Measurements from ENCODE around the gene NHP2. TPM values are rescaled to one million over a fixed set of nuclear protein-coding genes. Genes with fewer than 3 reads are reported as not detected.

The NHP2 gene
- total and polyA plus RNA-seq, 12 donors: 65.2 to 269 (median 122) TPM

DNA sequence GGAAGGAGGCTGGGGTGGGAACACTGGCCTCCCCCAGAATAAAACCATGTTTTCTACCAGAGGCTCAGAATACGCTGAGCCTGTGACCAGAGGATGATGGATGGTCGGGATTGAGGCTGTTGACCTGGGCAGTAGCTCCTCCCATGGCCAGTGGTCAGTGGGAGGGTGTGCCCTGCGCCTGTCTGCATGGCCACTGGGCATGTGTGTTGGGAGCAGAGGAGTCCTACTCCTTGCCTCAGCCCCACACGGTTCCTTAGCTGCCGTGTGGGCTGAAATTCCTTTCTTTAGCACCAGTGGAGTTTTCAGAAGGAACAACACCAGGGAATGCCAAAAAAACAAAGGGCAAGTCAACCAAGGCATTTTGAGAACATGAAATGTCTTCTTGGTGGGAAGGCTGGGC is 31.3 kb downstream of the NHP2 start:
- DNase-seq: no peak
- WGBS, 4 donors: 68 to 89% (median 76%) methylated on average over 3 to 5 of the region's 5 CpGs
- TF ChIP-seq, protein P1, sequence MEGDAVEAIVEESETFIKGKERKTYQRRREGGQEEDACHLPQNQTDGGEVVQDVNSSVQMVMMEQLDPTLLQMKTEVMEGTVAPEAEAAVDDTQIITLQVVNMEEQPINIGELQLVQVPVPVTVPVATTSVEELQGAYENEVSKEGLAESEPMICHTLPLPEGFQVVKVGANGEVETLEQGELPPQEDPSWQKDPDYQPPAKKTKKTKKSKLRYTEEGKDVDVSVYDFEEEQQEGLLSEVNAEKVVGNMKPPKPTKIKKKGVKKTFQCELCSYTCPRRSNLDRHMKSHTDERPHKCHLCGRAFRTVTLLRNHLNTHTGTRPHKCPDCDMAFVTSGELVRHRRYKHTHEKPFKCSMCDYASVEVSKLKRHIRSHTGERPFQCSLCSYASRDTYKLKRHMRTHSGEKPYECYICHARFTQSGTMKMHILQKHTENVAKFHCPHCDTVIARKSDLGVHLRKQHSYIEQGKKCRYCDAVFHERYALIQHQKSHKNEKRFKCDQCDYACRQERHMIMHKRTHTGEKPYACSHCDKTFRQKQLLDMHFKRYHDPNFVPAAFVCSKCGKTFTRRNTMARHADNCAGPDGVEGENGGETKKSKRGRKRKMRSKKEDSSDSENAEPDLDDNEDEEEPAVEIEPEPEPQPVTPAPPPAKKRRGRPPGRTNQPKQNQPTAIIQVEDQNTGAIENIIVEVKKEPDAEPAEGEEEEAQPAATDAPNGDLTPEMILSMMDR (IDR thresholded peaks at IDR 0.05): no peak
- no peak for TF ChIP-seq POLR2A (IDR thresholded peaks at IDR 0.05)
- H3K27me3 ChIP-seq: no peaks in the 10 kb centered on the region
- H3K4me3 ChIP-seq: no peak overlapping the region
- intact Hi-C loops (cut with DNase I): no loop called here
- no peaks in the 10 kb centered on the region for H3K9me3 ChIP-seq (replicated peaks in 1 of 3)
- H3K27ac ChIP-seq: no peak overlapping the region
- peaks cover 0 to 5% of the 10 kb centered on the region in 2 donors for H3K4me1 ChIP-seq (replicated peaks in 1 of 2)
- H3K36me3 ChIP-seq (replicated peaks in 1 of 2): no peaks in the 10 kb centered on the region

DNA sequence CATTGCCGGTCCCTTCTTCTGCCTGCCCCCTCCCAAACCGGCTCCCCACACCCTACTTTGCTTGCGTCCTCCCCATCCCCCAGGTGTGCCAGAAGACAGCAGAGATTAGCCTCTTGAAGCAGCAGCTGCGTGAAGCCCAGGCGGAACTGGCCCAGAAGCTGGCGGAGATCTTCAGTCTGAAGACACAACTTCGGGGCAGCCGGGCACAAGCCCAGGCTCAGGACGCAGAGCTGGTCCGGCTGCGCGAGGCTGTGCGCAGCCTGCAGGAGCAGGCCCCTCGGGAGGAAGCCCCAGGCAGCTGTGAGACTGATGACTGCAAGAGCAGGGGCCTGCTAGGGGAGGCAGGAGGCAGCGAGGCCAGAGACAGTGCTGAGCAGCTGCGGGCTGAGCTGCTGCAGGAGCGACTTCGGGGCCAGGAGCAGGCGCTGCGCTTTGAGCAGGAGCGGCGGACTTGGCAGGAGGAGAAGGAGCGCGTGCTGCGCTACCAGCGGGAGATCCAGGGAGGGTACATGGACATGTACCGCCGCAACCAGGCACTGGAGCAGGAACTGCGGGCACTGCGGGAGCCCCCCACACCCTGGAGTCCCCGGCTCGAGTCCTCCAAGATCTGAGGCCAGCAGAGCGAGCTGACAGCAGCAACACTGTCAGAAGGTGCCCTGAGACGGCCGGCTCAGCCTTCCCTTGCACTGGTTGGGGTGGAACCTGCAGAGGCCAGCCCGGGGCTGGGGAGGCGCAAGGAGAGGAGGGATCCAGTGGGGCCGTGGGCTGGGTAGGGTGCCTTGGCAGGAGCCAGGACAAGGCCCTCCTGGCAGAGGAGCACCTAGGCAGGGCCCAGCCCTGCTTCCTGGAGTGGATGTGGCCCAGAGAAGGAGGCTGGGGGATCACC is 32.1 kb downstream of the NHP2 start:
- Histone ChIP-seq H3K9me3 (replicated peaks in 1 of 3) (no peaks in the 10 kb centered on the region), H3K4me1 (replicated peaks in 1 of 2) (peaks cover 0 to 5% of the 10 kb centered on the region in 2 donors), H3K4me3 (no peak overlapping the region), H3K36me3 (replicated peaks in 1 of 2) (no peaks in the 10 kb centered on the region), H3K27me3 (no peaks in the 10 kb centered on the region), H3K27ac (no peak overlapping the region)
- TF ChIP-seq POLR2A (IDR thresholded peaks at IDR 0.05): no peak
- TF ChIP-seq, protein P1 (IDR thresholded peaks at IDR 0.05): no peak
- 72 to 87% (median 77%) methylated on average over 25 to 38 of the region's 38 CpGs for WGBS, 4 donors
- intact Hi-C loops (cut with DNase I): no loop called here
- no peak for DNase-seq

DNA sequence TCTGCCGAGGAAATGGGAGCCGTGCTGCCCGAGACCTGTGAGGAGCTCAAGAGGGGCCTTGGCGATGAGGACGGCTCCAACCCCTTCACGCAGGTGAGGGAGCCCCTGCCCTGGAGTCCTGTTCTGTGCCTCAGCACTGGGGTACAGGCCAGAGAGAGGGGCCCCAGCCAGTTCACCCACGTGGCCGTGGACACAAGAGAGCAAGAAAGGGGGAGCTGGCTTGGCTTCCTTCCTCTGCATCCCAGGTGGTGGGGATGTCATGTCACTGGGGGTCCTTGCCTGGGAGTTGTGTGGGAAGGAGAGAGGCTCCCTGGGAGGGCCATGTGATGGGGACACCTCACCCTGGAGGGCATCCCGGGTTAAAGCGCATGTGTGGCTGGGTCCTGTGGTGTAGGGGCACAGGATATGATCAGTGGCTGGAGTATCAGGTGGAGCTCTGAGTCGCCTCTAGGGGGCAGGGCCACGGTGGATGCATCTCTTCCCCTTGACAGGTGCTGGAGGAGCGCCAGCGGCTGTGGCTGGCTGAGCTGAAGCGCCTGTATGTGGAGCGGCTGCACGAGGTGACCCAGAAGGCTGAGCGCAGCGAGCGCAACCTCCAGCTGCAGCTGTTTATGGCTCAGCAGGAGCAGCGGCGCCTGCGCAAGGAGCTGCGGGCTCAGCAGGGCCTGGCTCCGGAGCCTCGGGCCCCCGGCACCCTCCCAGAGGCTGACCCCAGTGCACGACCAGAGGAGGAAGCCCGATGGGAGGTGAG is 32.9 kb downstream of the NHP2 start:
- intact Hi-C loops (cut with DNase I): no loop called here
- Histone ChIP-seq H3K27ac (no peak overlapping the region), H3K36me3 (replicated peaks in 1 of 2) (no peaks in the 10 kb centered on the region), H3K4me3 (no peak overlapping the region), H3K27me3 (no peaks in the 10 kb centered on the region), H3K9me3 (replicated peaks in 1 of 3) (no peaks in the 10 kb centered on the region), H3K4me1 (replicated peaks in 1 of 2) (peaks cover 0 to 5% of the 10 kb centered on the region in 2 donors)
- 36 to 63% (median 49%) methylated on average over 9 to 29 of the region's 29 CpGs for WGBS, 4 donors
- TF ChIP-seq, protein P1 (IDR thresholded peaks at IDR 0.05): peak in 5 of 6 experiments; percentile 30 to 46 (median 36)
- no peak for TF ChIP-seq POLR2A (IDR thresholded peaks at IDR 0.05)
- peak; percentile 79 to 95 (median 89) for DNase-seq

DNA sequence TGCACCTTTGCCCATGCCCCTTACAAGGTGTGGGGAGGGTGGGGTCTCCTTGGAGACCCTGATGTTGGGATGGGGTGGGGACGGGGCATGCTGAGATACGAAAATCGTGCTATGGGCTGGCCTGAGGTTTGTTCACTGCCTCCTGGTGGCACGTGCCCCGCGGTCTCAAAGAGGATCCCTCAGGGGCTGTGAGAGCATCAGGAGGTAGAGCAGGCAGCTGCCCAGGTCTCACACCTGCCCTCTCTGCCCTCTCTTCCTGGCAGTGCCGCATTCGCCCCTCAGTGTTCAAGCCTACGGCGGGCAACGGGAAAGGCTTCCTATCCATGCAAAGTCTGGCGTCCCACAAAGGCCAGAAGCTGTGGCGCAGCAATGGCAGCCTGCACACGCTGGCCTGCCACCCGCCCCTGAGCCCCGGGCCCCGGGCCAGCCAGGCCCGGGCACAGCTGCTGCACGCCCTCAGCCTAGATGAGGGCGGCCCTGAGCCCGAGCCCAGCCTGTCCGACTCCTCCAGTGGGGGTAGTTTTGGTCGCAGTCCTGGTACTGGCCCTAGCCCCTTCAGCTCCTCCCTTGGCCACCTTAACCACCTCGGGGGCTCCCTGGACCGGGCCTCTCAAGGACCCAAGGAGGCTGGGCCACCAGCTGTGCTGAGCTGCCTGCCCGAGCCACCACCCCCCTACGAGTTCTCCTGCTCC is 33.6 kb downstream of the NHP2 start:
- intact Hi-C loops (cut with DNase I): no loop called here
- H3K27ac ChIP-seq: no peak overlapping the region
- no peak overlapping the region for H3K4me3 ChIP-seq
- DNase-seq: no peak
- 86 to 91% (median 90%) methylated on average over 7 to 27 of the region's 27 CpGs for WGBS, 4 donors
- no peak for TF ChIP-seq POLR2A (IDR thresholded peaks at IDR 0.05)
- TF ChIP-seq, protein P1 (IDR thresholded peaks at IDR 0.05): no peak
- no peaks in the 10 kb centered on the region for H3K36me3 ChIP-seq (replicated peaks in 1 of 2)
- no peaks in the 10 kb centered on the region for H3K9me3 ChIP-seq (replicated peaks in 1 of 3)
- peaks cover 4% of the 10 kb centered on the region for H3K27me3 ChIP-seq
- H3K4me1 ChIP-seq (replicated peaks in 1 of 2): peaks cover 0 to 5% of the 10 kb centered on the region in 2 donors

Data from adrenal gland (tissue), 12 donors.